ENCODE measurements around the gene LRP1B.

Gene LRP1B

GRCh38 chr2:140641163-140641562 is 1489.7 kb downstream of the LRP1B start:
- DNase-seq = no peak

GRCh38 chr2:140639628-140640027 is 1491.2 kb downstream of the LRP1B start:
- DNase-seq = no peak

GRCh38 chr2:140630557-140630956 is 1500.3 kb downstream of the LRP1B start:
- no peak for DNase-seq

GRCh38 chr2:140627885-140628284 is 1502.9 kb downstream of the LRP1B start:
- no peak for DNase-seq

GRCh38 chr2:140627136-140627535 is 1503.7 kb downstream of the LRP1B start:
- no peak for DNase-seq

- peak; percentile 87 for DNase-seq
These were observed 1506.6 kb downstream of the LRP1B start for GRCh38 chr2:140624200-140624599.

GRCh38 chr2:140621583-140622362 is 1509.0 kb downstream of the LRP1B start:
- DNase-seq = no peak

DNA sequence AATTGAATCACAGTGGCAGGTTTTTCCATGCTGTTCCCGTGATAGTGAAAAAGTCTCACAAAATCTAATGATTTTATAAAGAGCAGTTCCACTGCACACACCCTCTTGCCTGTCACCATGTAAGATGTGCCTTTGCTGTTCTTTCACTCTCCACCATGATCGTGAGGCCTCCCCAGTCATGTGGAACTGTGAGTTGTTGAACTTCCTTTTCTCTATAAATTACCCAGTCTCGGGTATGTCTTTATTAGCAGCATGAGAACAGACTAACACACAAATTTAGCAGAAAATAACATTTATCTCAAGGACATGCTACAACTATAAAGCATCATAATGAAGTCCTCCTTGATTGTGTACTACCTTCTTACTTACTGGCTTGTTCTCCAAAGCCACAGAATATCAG is 1526.0 kb downstream of the LRP1B start:
- no peak for DNase-seq

- DNase-seq = no peak
These were observed 1526.7 kb downstream of the LRP1B start for GRCh38 chr2:140604096-140604495.

DNA sequence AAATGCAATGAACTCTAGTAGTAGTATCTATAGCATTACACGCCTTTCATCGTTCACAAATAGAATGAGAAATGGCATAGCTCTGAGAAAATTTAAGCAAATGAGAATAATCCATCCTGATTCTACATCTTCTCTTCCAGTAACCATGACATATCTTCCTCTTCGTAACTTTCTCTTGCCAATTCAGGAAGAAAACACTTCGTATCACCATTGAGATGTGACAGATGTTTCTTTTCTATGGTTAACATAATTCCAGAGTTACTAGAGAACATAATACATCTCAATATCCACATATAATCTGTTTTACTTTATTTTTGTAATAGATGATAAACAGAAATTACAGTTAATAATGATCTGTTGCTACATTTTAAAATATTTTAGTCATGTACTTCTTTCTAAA is 1527.4 kb downstream of the LRP1B start:
- no peak for DNase-seq

DNA sequence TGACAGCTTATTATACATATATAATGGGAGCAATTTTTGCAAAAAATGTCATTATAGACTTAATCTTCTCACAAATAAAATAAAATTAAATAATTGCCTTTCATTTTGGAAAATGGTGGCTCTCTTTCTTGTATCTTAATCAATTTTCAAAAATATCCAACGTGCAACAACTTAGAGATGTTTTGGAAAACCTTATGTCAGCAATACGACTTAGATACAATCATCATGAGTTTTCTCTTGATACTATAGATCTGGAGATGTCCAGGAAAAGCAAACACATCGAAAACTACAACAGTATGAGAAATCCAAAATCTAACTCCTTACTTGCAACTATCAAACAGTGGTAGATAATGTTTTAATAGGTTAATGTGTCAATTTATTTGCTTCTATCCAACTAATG is 1529.0 kb downstream of the LRP1B start:
- no peak for DNase-seq

DNA sequence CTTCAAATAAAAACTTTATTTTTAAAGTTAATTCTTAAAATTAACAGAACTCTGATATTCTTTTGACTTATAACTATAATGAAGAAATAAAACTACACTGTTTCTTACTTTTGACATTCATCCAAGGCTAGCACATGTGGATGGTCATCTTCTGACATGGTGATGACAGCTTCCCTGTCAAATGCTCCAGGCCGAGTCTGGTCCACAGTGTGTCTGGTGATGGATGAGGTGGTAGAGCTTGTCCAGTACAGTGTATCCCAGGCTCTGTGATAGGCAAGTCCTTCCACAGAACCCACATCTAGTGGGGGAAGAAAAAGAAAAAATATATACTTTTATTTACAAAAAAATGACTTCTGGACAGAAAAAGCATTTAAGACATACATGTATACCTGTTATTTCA is 1529.5 kb downstream of the LRP1B start:
- no peak for DNase-seq

DNA sequence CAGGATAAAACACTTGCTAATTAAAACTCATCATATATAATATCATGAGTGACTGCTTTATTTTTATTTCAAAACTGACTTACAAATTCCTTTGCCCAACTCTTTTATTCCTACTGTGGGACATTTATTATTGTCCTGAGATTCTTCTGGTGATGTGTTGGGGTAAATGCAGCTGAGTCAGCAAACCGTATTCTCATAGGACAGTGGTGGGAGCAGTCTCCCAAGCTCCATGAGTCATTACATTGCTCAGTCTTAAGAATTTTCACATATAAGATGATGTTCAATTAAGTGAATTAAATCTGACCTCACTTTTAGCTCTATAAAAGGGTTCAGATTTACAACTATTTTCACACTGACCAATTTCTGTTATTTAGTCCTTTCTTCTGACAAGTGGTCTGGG is 1530.7 kb downstream of the LRP1B start:
- no peak for DNase-seq

DNA sequence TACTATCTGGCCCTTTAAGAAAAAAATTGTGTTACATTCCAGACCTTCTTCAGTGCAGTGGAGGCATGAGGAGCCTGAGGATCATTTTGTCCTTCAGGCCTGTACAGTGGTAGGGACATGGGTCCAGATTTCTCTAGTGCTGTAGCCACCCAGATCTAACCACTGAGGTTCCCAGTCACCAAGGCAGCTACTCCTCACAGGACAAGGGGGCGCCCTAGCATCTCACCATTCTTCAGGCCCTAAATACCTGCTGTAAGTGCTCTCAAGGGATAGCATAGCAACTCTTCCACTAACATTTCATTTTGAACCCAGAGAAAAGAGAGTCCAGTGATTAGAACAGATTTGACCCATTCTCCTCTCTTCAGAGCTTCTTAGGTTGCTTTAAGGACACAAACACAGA is 1533.0 kb downstream of the LRP1B start:
- no peak for DNase-seq

DNA sequence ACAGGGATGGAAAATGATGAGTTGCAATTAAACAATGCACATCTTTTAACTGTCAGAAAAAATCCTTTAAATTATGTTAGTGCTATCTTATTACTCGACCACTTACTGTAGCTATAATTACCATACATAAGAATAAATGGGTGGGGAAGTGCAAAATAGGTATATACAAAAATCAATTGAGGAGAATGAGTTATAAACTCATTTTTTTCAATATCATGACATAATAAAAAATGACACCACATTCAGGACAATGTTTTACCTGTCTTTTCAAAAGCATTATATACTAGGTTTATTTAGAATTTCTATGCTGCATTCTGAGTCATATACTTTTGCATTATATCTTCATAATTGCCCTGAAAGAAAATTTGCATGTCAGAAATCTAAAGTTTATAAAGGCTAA is 1533.6 kb downstream of the LRP1B start:
- no peak for DNase-seq

GRCh38 chr2:140596447-140596846 is 1534.4 kb downstream of the LRP1B start:
- DNase-seq = no peak

DNA sequence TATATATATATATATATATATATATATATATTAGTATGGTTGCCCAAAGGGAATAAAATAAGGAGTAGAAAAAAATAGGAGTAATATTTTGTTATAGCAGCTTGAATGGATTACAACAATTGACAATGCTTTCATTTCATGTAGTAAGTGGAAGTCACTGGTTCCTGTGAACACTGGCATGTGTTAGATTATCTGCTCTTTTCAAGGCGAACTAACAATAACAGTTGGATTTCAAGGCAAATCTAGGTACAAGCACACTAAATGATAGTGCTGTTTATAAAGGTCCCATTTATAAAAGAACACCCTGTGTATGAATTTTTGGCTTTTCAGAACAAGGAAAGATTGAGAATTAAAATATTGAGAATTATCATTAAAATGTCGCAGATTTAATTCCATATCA is 1535.7 kb downstream of the LRP1B start:
- DNase-seq = no peak

DNA sequence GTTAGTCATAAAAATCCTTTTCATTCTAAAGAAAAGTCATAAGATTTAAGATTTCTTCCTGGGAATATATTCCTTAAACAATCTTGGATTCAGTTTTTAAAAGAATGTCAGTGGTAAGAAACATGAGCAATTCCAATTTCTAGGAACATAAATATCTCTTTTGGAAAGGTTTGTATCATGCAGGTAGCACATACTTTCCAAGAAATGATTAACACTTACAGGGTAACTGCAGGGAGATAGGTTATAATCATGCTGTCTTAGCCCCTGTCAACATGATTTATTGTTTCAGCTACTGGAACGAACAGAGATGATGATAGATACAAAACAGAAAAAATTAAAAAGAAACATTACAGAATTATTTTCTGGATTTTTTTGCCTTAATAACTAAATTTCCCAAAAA is 1537.7 kb downstream of the LRP1B start:
- no peak for DNase-seq

DNA sequence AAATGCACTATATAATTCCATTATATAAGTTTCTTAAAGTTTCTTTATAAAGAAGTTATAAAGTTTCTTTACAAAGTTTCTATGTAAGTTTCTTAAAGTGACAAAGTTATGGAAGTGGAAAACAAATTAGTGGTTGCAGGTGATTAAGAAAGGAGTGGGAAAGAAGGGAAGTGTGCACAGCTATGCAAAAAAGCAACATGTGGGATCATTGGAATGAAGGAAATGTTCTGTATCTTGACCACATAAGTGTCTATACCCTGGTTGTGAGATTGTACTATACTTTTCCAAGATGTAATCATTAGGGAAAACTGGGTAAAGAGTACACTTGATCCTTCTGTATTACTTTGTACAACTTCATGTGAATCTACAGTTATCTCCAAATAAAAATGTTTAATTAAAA is 1541.1 kb downstream of the LRP1B start:
- DNase-seq = no peak

DNA sequence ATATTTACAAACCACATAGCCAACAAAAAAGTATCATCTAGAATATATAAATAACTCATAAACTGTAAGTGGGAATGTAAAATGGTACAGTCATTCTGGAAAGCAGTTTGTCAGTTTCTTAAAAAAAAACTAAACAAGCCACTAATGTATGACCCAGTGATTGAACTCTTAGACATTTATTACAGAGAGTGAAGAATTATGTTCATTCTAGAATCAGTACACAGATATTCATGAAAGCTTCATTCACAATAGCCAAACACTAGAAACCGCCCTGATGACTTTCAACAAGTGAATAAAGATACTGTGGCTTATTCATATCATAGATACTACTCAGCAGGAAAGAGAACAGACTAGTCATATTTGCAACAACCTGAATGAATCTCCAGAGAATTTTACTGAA is 1541.5 kb downstream of the LRP1B start:
- DNase-seq = no peak

- no peak for DNase-seq
These were observed 1544.4 kb downstream of the LRP1B start for GRCh38 chr2:140586379-140586778.

GRCh38 chr2:140585016-140585415 is 1545.8 kb downstream of the LRP1B start:
- no peak for DNase-seq

DNA sequence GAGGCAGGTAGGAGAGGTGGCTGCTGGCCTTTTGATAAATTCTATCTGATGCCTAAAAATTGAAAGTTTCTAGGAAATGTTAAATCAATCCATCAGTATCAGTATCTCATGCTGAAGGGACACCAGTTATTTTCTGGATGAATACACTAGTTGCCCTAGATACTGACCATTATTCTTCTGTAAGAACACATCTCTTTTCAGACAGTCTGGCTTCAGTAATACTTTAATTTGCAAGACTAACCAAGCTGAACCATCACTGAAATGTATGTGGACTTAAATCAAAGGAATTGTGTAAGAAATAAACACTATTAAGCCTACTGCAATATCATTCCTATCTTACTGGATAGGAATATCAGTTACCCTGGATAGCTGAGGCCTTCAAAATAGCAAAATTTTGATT is 1546.3 kb downstream of the LRP1B start:
- DNase-seq = no peak

DNA sequence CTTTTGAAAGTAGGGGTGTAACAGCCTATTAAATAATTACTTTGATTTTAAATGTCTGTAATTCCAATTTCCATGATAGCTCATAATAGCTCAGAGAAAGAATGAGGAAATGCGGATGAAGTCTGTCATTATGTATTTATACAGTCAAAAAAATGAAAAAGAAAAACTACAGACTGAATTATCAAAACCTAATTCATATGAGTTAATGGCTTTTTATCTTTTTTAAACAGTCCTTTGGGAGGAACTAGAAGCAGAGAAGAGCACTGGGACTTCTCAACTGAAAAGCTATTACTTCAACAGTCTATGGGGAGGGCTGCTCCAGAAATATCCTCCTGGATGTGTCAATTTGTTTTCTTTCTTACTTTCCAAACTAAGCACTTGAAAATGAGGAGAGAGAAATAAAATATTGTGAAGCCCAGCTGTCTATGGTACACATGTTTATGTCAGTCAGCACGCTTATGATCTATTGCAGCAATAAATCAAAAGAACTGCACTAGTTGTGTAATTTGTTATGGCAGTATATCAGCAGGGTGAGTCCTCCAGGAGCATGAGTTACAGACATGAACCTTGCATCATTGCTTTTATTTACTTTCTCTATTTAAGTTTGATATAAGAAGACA is 1550.2 kb downstream of the LRP1B start:
- DNase-seq = no peak

DNA sequence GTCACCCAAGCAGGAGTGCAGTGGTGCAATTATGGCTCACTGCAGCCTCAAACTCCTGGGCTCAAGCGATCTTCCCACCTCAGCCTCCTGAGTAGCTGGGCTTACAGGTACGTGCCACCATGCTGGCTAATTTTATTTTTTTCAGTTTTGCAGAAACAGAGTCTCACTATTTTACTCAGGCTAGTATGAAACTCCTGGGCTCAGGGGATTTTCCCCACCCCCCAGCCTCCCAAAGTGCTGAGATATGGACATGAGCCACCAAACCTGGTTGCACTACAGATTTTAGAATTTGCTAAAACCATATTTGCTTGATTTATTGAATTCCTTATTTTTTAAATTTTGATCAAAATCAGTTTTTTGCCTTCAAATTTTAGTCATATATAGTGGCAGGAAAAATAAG is 1553.4 kb downstream of the LRP1B start:
- no peak for DNase-seq

Data from NCI-H2029 treated with DMSO at 0.1 percent for 48 hours (cell line).